ENCODE measurements around the gene CDHR5.
"Not testable (repeated sequence)": the region's sequence is repeated elsewhere in the genome, so short reads cannot be mapped to it uniquely, and the experiment has no call there.

CDHR5 gene

DNA sequence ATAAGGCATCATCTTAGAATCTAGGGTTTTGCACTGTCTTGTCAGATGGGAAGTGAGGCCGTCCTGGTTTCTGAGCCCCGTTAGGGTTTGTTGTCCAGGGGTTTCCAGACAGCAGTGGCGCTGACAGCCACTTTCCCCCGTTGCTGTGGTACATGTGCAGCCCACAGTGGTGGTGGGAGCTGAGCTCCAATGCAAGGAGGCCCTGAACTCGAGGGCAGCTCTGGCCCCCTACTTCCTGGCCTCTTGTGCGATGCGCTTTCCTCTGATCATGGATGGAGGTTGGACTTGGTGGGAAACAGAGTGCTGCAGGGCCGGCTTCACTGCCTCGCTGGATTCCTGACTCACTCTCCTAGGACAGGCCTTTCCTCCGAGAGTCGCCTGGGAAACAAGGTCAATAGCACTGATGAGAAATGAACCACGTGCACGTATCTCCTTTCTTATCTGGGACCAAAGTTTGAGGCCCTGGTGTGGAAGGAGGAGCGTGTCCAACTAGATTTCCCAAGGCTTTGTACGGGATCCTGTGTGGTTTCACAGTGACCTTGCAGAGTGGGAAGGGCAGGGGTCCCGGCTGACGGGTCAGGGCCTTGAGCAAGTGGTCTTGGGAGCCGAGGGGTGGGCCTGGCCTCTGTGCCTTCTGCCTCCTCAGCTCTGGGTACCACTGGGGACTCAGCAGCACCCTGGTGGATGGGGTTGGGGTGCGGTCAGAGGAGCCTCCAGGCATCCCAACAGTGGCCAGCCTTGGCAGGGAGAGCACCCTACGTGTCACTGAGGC, 44.7 kb downstream of the CDHR5 start:
- H3K36me3 Mint-ChIP-seq (ENCODE audit: low read depth), result peaks cover 74% of the 10 kb centered on the region
- DNase-seq, result no peak
- H3K27ac Mint-ChIP-seq, result peak overlapping the region; percentile 94
- H3K9me3 Mint-ChIP-seq, result no peaks in the 10 kb centered on the region
- H3K4me3 Mint-ChIP-seq, result peak overlapping the region; percentile 15
- H3K4me1 Mint-ChIP-seq (ENCODE audit: low read depth), result peaks cover 46% of the 10 kb centered on the region
- H3K27me3 Mint-ChIP-seq, result peaks cover 3% of the 10 kb centered on the region

DNA sequence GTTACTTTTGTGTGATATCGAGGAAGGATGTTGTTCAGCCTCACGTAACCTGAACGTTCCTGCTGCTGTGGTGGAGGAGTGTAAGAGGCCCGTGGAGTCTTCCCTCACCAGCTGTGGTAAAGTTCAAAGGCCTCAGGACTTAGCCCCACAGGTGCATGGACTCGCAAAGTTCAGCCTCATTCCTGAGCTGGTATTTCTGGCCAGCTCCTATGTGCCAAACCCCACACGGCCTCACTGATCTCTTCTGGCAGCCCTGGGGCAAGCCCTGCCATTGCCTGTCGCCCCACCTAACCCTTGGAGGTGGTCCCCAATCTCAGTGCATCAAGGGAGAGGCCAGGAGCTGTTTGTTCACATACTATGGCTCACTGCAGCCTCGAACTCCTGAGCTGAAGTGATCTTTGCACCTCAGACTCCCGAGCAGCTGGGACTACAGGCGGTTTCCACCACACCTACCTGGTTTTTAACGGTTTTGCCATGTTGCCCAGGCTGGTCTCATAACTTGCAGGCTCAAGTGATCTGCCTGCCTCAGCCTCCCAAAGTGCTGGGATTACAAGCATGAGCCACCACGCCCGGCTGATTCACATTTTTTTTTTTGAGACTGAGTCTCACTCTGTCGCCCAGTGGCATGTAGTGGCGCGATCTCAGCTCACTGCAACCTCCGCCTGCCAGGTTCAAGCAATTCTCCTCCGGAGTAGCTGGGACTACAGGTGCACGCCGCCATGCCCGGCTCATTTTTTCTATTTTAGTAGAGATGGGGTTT, 46.3 kb downstream of the CDHR5 start:
- H3K27ac Mint-ChIP-seq, result peak overlapping the region; percentile 94
- H3K36me3 Mint-ChIP-seq (ENCODE audit: low read depth), result peaks cover 64% of the 10 kb centered on the region
- H3K9me3 Mint-ChIP-seq, result no peaks in the 10 kb centered on the region
- peak overlapping the region; percentile 91 for H3K4me3 Mint-ChIP-seq
- H3K4me1 Mint-ChIP-seq (ENCODE audit: low read depth), result peaks cover 56% of the 10 kb centered on the region
- DNase-seq, result no peak
- peaks cover 8% of the 10 kb centered on the region for H3K27me3 Mint-ChIP-seq

DNA sequence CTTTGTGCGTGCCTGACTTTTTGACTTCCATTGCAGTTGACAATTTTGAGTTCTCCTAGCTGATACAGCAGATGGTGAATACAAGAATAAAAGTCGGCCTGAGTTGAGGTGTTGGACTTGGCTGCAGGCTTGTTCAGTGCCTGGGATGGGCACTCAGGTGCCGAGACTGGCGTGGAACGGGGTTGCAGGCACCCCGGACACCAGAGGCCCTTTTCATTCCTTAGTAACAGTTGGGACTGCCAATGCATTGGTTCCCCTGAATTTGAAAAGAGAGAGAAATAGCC, 47.2 kb downstream of the CDHR5 start:
- peak overlapping the region; percentile 94 for H3K27ac Mint-ChIP-seq
- H3K4me1 Mint-ChIP-seq (ENCODE audit: low read depth), result peaks cover 58% of the 10 kb centered on the region

DNA sequence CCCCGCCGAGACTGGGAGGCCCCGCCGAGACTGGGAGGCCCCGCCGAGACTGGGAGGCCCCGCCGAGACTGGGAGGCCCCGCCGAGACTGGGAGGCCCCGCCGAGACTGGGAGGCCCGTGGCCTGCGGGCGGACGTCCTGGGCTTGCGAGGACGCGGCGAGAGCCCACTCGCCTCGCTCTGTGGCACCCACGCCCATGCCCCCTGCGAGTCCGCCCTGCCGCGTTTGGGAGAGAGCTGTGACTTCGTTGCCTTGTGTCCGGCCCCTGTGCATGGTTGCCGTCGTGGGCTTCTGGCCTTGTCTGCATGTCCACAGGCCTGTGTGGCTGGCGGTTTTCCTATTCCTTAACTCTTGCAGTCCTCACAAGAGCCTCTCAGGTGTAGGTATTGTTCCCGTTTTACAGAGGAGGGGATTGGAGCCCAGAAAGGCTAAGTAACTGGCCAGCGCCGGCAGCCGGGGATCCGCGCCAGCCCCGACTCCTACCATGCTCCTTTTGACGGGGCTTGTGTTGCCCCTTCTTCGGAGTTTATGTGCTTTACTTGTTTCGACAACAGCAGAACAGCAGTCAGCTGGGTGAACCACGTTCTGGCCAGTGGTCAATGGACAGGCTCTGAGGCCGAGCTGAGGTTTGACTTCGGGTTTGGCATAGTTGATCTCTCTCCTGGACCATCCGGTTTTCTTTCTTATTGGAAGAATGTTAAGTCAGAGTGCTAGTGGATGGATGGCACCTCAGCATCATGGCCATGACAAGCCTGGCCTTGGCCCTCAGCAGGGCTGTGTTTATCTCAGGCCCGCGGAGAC, 47.7 kb downstream of the CDHR5 start:
- Mint-ChIP-seq H3K27me3 (peaks cover 8% of the 10 kb centered on the region), H3K9me3 (no peaks in the 10 kb centered on the region), H3K4me1 (ENCODE audit: low read depth) (peaks cover 58% of the 10 kb centered on the region), H3K27ac (peak overlapping the region; percentile 94), H3K4me3 (peak overlapping the region; percentile 91), H3K36me3 (ENCODE audit: low read depth) (peaks cover 51% of the 10 kb centered on the region)
- DNase-seq, result no peak

More for the DNA sequence above, 47.2 kb downstream of the CDHR5 start:
- H3K9me3 Mint-ChIP-seq, result no peaks in the 10 kb centered on the region
- no peak for DNase-seq
- peaks cover 8% of the 10 kb centered on the region for H3K27me3 Mint-ChIP-seq
- H3K36me3 Mint-ChIP-seq (ENCODE audit: low read depth), result peaks cover 56% of the 10 kb centered on the region
- peak overlapping the region; percentile 91 for H3K4me3 Mint-ChIP-seq

DNA sequence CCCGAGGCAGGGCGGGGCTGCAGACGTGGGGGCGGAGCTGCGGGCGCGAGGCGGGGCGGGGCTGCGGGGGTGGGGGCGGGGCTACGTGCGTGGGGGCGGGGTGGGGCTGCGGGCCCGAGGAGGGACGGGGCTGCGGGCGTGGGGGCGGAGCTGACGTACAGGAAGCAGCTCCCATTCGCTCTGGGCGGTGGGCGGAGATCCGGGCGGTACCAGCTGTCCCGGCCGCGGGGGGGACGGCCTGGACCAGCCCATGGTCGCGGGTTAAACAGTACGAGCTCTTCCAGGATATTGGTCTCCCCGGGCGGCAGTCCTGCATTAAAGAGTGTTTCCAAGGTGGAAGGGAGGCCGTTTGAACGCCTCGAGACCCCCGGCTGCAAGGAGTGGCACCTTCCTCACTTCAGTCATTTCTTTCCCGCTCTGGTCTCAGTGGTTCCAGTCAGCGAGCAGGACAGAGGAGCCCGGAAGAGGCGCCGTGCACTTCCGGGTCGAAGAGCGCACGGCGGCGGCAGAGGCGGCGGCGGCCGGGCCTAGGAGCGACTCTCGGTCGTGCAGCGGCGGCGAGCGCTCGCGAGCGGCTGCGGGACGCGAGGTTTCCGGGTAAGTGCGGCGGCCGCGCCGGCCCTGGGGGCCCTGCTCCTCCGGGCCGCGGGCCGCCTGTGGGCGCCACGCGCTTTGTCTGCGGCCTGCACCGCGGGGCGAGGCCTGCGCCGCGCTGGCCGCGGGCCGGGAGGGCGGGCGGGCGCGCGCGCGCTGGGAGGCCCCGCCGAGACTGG, 48.6 kb downstream of the CDHR5 start, which contains the start of gene PHRF1:
Gene PHRF1, plus strand, starts transcription at position 475 of the 773 bp plus-strand sequence. CDS start 5,043 bp downstream, outside the sequence.
- H3K27ac Mint-ChIP-seq, result peak within 1 kb of the TSS; percentile 100
- peak; percentile 96 for DNase-seq
- H3K4me1 Mint-ChIP-seq (ENCODE audit: low read depth), result peaks cover 53% of the 10 kb centered on the region
- H3K9me3 Mint-ChIP-seq, result no peaks in the 10 kb centered on the region
- H3K27me3 Mint-ChIP-seq, result peaks cover 8% of the 10 kb centered on the region
- peaks cover 43% of the 10 kb centered on the region for H3K36me3 Mint-ChIP-seq (ENCODE audit: low read depth)
- H3K4me3 Mint-ChIP-seq, result peak within 1 kb of the TSS; percentile 96

DNA sequence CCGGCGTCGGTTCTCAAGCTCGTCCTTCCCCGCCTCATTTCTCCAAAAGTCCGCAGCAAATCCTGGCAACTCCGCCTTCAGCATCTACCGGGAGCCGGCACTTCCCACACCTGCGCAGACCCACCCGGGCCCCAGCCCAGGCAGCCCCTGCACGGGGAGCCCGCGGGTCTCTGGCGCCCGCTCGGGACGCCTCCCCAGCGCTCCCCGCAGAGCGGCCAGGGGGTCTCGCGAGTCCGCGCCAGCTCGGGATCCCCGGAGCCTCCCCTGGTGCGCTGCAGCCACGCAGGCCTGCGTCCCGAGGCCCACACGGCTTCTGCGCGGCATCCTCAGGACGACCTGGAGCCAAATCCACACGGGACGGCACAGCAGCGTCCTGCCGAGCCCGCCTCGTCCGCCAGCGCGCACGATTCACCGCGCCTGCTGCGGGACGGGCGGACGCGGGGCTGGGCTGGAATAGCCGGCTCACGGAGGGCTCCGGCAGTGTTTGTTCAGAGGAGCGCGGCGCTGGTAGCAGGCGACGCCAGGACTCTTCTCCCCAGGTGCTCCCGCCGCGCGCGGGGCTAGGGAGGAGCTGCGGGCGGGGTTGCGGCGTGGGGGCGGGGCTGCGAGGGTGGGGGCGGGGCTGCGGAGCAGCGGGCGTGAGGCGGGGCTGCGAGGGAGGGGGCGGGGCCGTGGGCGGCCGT, 49.3 kb downstream of the CDHR5 start:
- peaks cover 35% of the 10 kb centered on the region for H3K36me3 Mint-ChIP-seq (ENCODE audit: low read depth)
- no peaks in the 10 kb centered on the region for H3K9me3 Mint-ChIP-seq
- peaks cover 48% of the 10 kb centered on the region for H3K4me1 Mint-ChIP-seq (ENCODE audit: low read depth)
- peak overlapping the region; percentile 82 for H3K4me3 Mint-ChIP-seq
- peaks cover 8% of the 10 kb centered on the region for H3K27me3 Mint-ChIP-seq
- H3K27ac Mint-ChIP-seq, result peak overlapping the region; percentile 72
- DNase-seq, result no peak

DNA sequence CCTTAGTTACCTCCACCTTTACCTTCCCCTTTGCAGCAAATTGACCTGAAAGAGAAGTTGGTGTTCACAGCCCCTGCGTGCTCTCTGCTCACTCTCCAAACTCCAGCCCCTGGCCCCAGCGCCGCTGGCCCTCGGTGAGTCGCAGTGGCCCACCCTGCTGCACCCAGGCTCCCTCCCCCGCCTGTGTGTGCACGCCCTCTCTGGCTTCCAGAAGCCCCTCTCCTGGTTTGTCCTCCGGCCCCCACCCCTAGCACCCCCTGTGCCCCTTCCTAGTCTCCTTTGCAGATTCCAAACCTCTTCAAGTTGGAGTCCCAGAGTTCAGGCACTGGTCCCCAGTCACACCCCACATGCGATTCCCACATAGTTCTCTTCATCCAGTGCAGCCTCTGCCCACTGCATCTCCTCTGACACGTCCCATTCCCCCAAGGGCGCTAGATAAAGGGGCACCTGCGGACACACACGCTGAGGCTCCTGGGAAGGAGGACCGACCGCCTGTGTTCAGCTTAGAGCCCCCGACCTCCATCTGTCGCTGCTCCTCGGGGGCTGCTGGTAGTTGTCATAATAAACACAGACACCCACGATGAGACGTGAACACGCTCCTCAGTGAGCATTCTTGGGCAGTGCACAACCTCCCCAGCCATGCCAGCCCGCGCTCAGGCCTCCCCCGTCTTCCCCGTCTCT, 50.0 kb downstream of the CDHR5 start:
- no peak for DNase-seq
- peaks cover 8% of the 10 kb centered on the region for H3K27me3 Mint-ChIP-seq

DNA sequence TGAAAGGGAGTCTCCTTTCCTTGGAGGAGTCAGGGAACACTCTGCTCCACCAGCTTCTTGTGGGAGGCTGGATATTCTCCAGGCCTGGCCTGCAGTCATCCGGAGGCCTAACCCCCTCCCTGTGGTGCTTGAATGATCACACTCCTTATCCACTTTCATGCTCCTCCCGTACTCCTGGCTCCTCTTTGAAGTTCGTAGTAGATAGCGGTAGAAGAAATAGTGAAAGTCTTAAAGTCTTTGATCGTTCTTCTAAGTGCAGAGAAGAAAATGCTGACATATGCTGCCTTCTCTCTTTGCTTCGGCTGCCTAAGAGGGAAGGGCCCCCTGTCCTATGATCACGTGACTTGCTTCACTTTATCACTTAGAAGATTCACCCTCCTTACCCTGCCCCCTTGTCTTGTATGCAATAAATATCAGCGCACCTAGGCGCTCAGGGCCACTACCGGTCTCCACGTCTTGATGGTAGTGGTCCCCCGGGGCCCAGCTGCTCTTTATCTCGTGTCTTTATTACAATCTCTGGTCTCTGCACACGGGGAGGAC, 50.7 kb downstream of the CDHR5 start:
- H3K27me3 Mint-ChIP-seq, H3K27ac Mint-ChIP-seq, DNase-seq, H3K9me3 Mint-ChIP-seq: not testable (repeated sequence)
- Mint-ChIP-seq H3K36me3 (ENCODE audit: low read depth) (peaks cover 25% of the 10 kb centered on the region), H3K4me3 (peak overlapping the region; percentile 82), H3K4me1 (ENCODE audit: low read depth) (peaks cover 36% of the 10 kb centered on the region)

More for the DNA sequence above, 50.0 kb downstream of the CDHR5 start:
- H3K27ac Mint-ChIP-seq, result peak overlapping the region; percentile 72
- H3K4me3 Mint-ChIP-seq, result peak overlapping the region; percentile 82
- peaks cover 41% of the 10 kb centered on the region for H3K4me1 Mint-ChIP-seq (ENCODE audit: low read depth)
- H3K9me3 Mint-ChIP-seq, result no peaks in the 10 kb centered on the region
- H3K36me3 Mint-ChIP-seq (ENCODE audit: low read depth), result peaks cover 30% of the 10 kb centered on the region

DNA sequence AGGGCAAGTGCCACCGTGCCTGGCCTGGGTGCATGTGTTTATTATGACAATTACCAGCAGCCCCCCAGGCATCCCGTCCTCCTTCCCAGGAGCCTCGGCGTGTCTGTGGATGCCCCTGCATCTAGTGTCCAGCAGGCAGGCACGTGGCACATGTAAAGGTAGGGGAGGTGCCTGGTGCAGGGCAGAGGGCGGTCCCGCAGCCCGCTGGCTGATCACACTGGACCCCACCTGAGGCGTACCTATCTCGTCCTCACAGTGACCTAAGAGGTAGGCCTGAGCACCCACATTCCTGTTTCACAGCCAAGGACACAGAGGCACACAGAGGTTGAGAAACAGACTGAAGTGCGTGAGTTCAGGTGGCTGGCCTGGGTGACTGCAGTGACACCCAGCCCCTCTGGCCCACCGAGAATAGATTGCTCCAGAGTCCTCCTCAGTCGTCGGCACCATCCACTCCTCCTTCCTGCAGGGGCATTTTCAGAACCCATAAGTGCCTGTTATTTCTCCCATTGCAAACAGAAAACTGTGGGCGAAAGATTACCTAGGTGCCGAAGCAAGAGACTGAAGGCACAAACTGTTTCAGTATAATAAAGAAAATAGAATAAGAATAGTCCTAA, 51.5 kb downstream of the CDHR5 start:
- Mint-ChIP-seq H3K27ac (no peak overlapping the region), H3K4me3 (no peak overlapping the region), H3K36me3 (ENCODE audit: low read depth) (peaks cover 16% of the 10 kb centered on the region), H3K4me1 (ENCODE audit: low read depth) (peaks cover 28% of the 10 kb centered on the region), H3K27me3 (peaks cover 8% of the 10 kb centered on the region), H3K9me3 (no peaks in the 10 kb centered on the region)
- DNase-seq, result no peak

DNA sequence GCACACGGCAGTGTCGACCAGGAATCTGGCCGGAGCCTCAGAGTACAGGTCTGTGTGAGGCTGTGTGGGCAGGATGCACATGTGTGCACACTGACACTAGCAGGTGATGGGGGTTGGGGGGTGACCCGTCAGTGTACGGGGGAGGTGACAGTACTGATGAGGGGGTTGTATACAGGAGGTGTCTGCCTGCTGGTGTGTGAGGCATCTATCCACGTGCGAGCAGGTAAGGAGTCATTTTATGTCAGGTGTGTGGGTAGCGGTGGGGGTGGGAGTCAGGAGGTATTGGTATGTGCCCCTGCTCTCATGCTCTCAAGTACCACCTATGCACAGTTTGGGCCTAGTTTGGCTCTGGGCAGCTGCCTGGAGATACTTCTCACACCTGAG, 53.0 kb downstream of the CDHR5 start:
- DNase-seq, result no peak
- H3K27me3 Mint-ChIP-seq, result peaks cover 8% of the 10 kb centered on the region
- H3K4me1 Mint-ChIP-seq (ENCODE audit: low read depth), result peaks cover 22% of the 10 kb centered on the region
- peaks cover 3% of the 10 kb centered on the region for H3K36me3 Mint-ChIP-seq (ENCODE audit: low read depth)
- H3K27ac Mint-ChIP-seq, result no peak overlapping the region
- H3K4me3 Mint-ChIP-seq, result no peak overlapping the region
- H3K9me3 Mint-ChIP-seq, result no peaks in the 10 kb centered on the region

DNA sequence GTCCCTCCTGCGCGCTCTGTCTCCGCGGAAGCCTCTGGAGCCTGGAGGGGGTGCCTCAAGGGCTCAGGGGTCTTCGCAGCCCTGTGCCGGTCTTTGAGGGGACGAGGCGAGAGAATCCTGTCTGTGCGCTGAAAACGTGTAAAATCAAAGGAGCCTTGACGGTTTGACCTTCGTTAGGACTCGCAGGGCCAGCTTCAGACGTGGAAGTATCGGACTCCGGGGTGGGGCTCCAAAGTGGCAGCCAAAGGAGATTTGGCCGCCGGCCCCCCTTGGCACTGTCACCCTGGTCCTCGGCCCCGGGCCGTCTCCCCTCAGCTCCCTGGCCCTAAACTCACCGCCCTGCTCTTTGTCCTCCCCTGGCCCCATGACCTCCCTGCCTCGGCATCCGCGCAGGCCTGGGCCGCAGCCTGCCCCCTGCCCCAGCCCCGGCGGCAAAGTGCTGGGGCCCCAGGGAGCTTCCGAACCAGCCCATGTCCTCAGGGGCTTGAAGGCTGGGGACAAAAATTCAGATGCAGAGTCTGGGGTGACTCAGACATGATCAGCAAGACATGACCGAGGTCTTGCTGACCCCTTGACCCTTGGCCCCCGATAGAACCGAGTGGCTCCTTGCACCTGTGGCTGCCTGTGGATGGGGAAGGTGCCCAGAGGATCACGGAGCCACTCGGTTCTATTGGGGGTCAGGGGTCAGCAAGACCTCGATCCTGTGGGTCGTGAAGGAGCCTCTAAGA, 55.4 kb downstream of the CDHR5 start:
- no peak for DNase-seq
- Mint-ChIP-seq H3K27me3 (no peaks in the 10 kb centered on the region), H3K4me1 (ENCODE audit: low read depth) (peaks cover 13% of the 10 kb centered on the region), H3K27ac (peak overlapping the region; percentile 61), H3K4me3 (peak overlapping the region; percentile 74), H3K36me3 (ENCODE audit: low read depth) (peaks cover 3% of the 10 kb centered on the region), H3K9me3 (no peaks in the 10 kb centered on the region)

Data from activated T-cell treated with anti-CD3 and anti-CD28 coated beads, Interleukin-2, amount 50 U/mL, for 24 hours (primary cell).